ENCODE data around the gene GJA4.

- TF ChIP-seq CTCF (conservative IDR thresholded peaks at IDR 0.05), result no peak
- no peak for TF ChIP-seq EZH2 (IDR thresholded peaks at IDR 0.05; ENCODE audit: low read depth)
Measured at GRCh38 chr1:34808051-34808810, 15.4 kb downstream of the GJA4 start.
